WTC11 (cell line): Measurements from ENCODE around the gene GALNT15. TPM values are rescaled to one million over a fixed set of nuclear protein-coding genes. Genes with fewer than 3 reads are reported as not detected.

ENCODE experiments used
- ATAC-seq: fragments of 200-7000 bp; cut with Tn5 transposase; 2 replicates; pipeline ENCODE4 v1.10.0; 2021; ENCODE audit warnings: mild to moderate bottlenecking, moderate library complexity
- CTCF ChIA-PET: fragments of 300-600 bp; sonication (Branson Sonifier 250); formaldehyde crosslinking; loops from one replicate; lab custom pipeline; 2021; ENCODE audit warnings: antibody characterized with exemption; lab: Charles Lee
- POLR2A ChIA-PET: fragments of 350-600 bp; sonication (Branson Sonifier 250); formaldehyde crosslinking; loops from one replicate; lab custom pipeline; 2021; ENCODE audit warnings: antibody characterized with exemption; lab: Charles Lee
- DNase-seq: peaks from one replicate; pipeline ENCODE4 v3.0.0; 2021; ENCODE audit warnings: low spot score
- H3K27ac Mint-ChIP-seq: 2 replicates; pipeline ENCODE4 v1.8.0; 2021; ENCODE audit warnings: mixed read lengths
- H3K27me3 Mint-ChIP-seq: 2 replicates; pipeline ENCODE4 v1.8.0; 2021; ENCODE audit warnings: low read depth, mild to moderate bottlenecking, moderate library complexity, mixed read lengths
- H3K36me3 Mint-ChIP-seq: 2 replicates; pipeline ENCODE4 v1.8.0; 2021; ENCODE audit warnings: mixed read lengths
- H3K4me1 Mint-ChIP-seq: 2 replicates; pipeline ENCODE4 v1.8.0; 2022; ENCODE audit warnings: mixed read lengths
- H3K4me3 Mint-ChIP-seq: 2 replicates; pipeline ENCODE4 v1.8.0; 2021; ENCODE audit warnings: mild to moderate bottlenecking, moderate library complexity, mixed read lengths
- H3K9me3 Mint-ChIP-seq: 2 replicates; pipeline ENCODE4 v1.8.0; 2021; ENCODE audit warnings: mixed read lengths
- ATF6 ChIP-seq: sonication (generic); formaldehyde crosslinking; IDR thresholded peaks from 2 replicates; pipeline ENCODE4 v1.8.1; 2023; ENCODE audit warnings: mild to moderate bottlenecking, missing genetic modification reagents
- CDX4 ChIP-seq: fragments of 250-450 bp; sonication (Bioruptor Pico); IDR thresholded peaks from 2 replicates; pipeline ENCODE4 v1.9.0; 2021; ENCODE audit warnings: moderate library complexity, mild to moderate bottlenecking, inconsistent platforms, borderline replicate concordance
- ELF4 ChIP-seq: sonication (generic); formaldehyde crosslinking; IDR thresholded peaks from 2 replicates; pipeline ENCODE4 v1.8.1; 2022; ENCODE audit warnings: low read depth, mild to moderate bottlenecking, moderate library complexity, missing genetic modification reagents
- ERG ChIP-seq: fragments of 250-450 bp; sonication (Bioruptor Pico); IDR thresholded peaks from 2 replicates; pipeline ENCODE4 v1.8.0; 2021; ENCODE audit warnings: mild to moderate bottlenecking
- FOXK1 ChIP-seq: sonication (generic); formaldehyde crosslinking; IDR thresholded peaks from 2 replicates; pipeline ENCODE4 v1.8.0; 2022; ENCODE audit warnings: mild to moderate bottlenecking, moderate library complexity, missing genetic modification reagents
- FOXP4 ChIP-seq: sonication (generic); formaldehyde crosslinking; IDR thresholded peaks from 2 replicates; pipeline ENCODE4 v1.8.0; 2022; ENCODE audit warnings: mild to moderate bottlenecking, missing genetic modification reagents
- HMGA2 ChIP-seq: fragments of 250-450 bp; sonication (Bioruptor Pico); IDR thresholded peaks from 2 replicates; pipeline ENCODE4 v1.4.0; 2021; ENCODE audit warnings: mild to moderate bottlenecking, moderate library complexity
- IRF2 ChIP-seq: sonication (generic); formaldehyde crosslinking; IDR thresholded peaks from 2 replicates; pipeline ENCODE4 v1.8.0; 2022; ENCODE audit warnings: low read depth, missing genetic modification reagents, borderline replicate concordance
- NFYB ChIP-seq: sonication (generic); formaldehyde crosslinking; conservative IDR thresholded peaks from 2 replicates; pipeline ENCODE4 v1.8.0; 2022; ENCODE audit warnings: low read depth, missing genetic modification reagents
- NR2C2 ChIP-seq: sonication (generic); formaldehyde crosslinking; IDR thresholded peaks from 2 replicates; pipeline ENCODE4 v1.8.0; 2022; ENCODE audit warnings: mild to moderate bottlenecking, missing genetic modification reagents
- PREB ChIP-seq: sonication (generic); formaldehyde crosslinking; IDR thresholded peaks from 2 replicates; pipeline ENCODE4 v1.8.1; 2022; ENCODE audit warnings: mild to moderate bottlenecking, missing genetic modification reagents, moderate library complexity, borderline replicate concordance
- RELA ChIP-seq: sonication (generic); formaldehyde crosslinking; IDR thresholded peaks from 2 replicates; pipeline ENCODE4 v1.8.1; 2022; ENCODE audit warnings: missing genetic modification reagents, mild to moderate bottlenecking, borderline replicate concordance
- SMAD3 ChIP-seq: sonication (generic); formaldehyde crosslinking; IDR thresholded peaks from 2 replicates; pipeline ENCODE4 v1.8.0; 2022; ENCODE audit warnings: missing genetic modification reagents, mild to moderate bottlenecking, borderline replicate concordance
- SOX15 ChIP-seq: fragments of 250-450 bp; sonication (Bioruptor Pico); IDR thresholded peaks from 2 replicates; pipeline ENCODE4 v1.9.0; 2021; ENCODE audit warnings: mild to moderate bottlenecking
- USF2 ChIP-seq: sonication (generic); formaldehyde crosslinking; IDR thresholded peaks from 2 replicates; pipeline ENCODE4 v1.8.1; 2023; ENCODE audit warnings: mild to moderate bottlenecking, missing genetic modification reagents, moderate library complexity
- ZNF317 ChIP-seq: sonication (generic); formaldehyde crosslinking; IDR thresholded peaks from 2 replicates; pipeline ENCODE4 v1.8.1; 2023; ENCODE audit warnings: low read depth, mild to moderate bottlenecking, moderate library complexity, missing genetic modification reagents, borderline replicate concordance
- ZNF532 ChIP-seq: fragments of 250-450 bp; sonication (Bioruptor Pico); IDR thresholded peaks from 2 replicates; pipeline ENCODE4 v1.9.0; 2021; ENCODE audit warnings: mild to moderate bottlenecking, borderline replicate concordance
- ZNF671 ChIP-seq: fragments of 250-450 bp; sonication (Bioruptor Pico); IDR thresholded peaks from 2 replicates; pipeline ENCODE4 v1.8.0; 2021; ENCODE audit warnings: mild to moderate bottlenecking
- ZSCAN18 ChIP-seq: fragments of 250-450 bp; sonication (Bioruptor Pico); IDR thresholded peaks from 2 replicates; pipeline ENCODE4 v2.1.2; 2022; ENCODE audit warnings: mild to moderate bottlenecking, moderate library complexity
- total RNA-seq: library from RNA; stranded (reverse); gene quantifications from 3 replicates; pipeline ENCODE4 v1.2.3, GENCODE V29; 2021

Gene GALNT15
- total RNA-seq, 1 experiment from 2014 or later, result 0.15 TPM

- TF ChIP-seq NR2C2 (CRISPR knock-in tag), result no peak
- TF ChIP-seq HMGA2 (CRISPR knock-in tag), result no peak
- no peak for TF ChIP-seq SOX15 (CRISPR knock-in tag)
Measured at GRCh38 chr3:16191591-16191990, 17.1 kb downstream of the GALNT15 start (continued).

GRCh38 chr3:16192176-16192811 lies 17.8 kb downstream of the GALNT15 start:
- Mint-ChIP-seq H3K36me3 (no peaks in the 10 kb centered on the region), H3K27me3 (peaks cover 4% of the 10 kb centered on the region), H3K27ac (no peak overlapping the region), H3K4me1 (no peaks in the 10 kb centered on the region), H3K9me3 (peaks cover 5% of the 10 kb centered on the region), H3K4me3 (no peak overlapping the region)
- CTCF ChIA-PET, result no interaction called here
- TF ChIP-seq ELF4 (CRISPR knock-in tag) (no peak), ZNF317 (CRISPR knock-in tag) (no peak), CDX4 (no peak), FOXK1 (CRISPR knock-in tag) (no peak), IRF2 (CRISPR knock-in tag) (no peak), ZSCAN18 (CRISPR knock-in tag) (no peak), SMAD3 (CRISPR knock-in tag) (no peak), ZNF671 (CRISPR knock-in tag) (no peak), NFYB (CRISPR knock-in tag) (no peak), USF2 (no peak)
- POLR2A ChIA-PET, result no interaction called here
- ATAC-seq (no peak), DNase-seq (no peak)

GRCh38 chr3:16198427-16198826 lies 23.9 kb downstream of the GALNT15 start:
- POLR2A ChIA-PET, result no interaction called here
- H3K9me3 Mint-ChIP-seq, result peaks cover 11% of the 10 kb centered on the region
- DNase-seq, result no peak
- no peak overlapping the region for H3K27ac Mint-ChIP-seq
- CTCF ChIA-PET, result interaction anchor here (0.8 kb wide), 1 partner anchor 20 kb away, joined by 5 read pairs; no protein-coding TSS in a partner anchor
- H3K4me1 Mint-ChIP-seq, result peaks cover 9% of the 10 kb centered on the region
- no peaks in the 10 kb centered on the region; the same call in 1 of the 2 replicates for H3K27me3 Mint-ChIP-seq
- H3K36me3 Mint-ChIP-seq, result no peaks in the 10 kb centered on the region
- ATAC-seq, result no peak
- H3K4me3 Mint-ChIP-seq, result no peak overlapping the region
- TF ChIP-seq PREB (CRISPR knock-in tag), result no peak
- no peak for TF ChIP-seq ATF6 (CRISPR knock-in tag)
- TF ChIP-seq FOXP4 (CRISPR knock-in tag), result no peak
- no peak for TF ChIP-seq ERG (CRISPR knock-in tag)
- TF ChIP-seq ELF4 (CRISPR knock-in tag), result no peak
- no peak for TF ChIP-seq RELA (CRISPR knock-in tag)
- no peak for TF ChIP-seq ZNF532
